Inferior parietal cortex (tissue), 1 donor: Measurements from ENCODE around the gene LMF2.

ENCODE experiments used
- DNase-seq: peaks from one replicate; pipeline ENCODE4 v3.0.0-alpha.2; 2016; ENCODE audit errors: extremely low spot score

Gene LMF2

DNA sequence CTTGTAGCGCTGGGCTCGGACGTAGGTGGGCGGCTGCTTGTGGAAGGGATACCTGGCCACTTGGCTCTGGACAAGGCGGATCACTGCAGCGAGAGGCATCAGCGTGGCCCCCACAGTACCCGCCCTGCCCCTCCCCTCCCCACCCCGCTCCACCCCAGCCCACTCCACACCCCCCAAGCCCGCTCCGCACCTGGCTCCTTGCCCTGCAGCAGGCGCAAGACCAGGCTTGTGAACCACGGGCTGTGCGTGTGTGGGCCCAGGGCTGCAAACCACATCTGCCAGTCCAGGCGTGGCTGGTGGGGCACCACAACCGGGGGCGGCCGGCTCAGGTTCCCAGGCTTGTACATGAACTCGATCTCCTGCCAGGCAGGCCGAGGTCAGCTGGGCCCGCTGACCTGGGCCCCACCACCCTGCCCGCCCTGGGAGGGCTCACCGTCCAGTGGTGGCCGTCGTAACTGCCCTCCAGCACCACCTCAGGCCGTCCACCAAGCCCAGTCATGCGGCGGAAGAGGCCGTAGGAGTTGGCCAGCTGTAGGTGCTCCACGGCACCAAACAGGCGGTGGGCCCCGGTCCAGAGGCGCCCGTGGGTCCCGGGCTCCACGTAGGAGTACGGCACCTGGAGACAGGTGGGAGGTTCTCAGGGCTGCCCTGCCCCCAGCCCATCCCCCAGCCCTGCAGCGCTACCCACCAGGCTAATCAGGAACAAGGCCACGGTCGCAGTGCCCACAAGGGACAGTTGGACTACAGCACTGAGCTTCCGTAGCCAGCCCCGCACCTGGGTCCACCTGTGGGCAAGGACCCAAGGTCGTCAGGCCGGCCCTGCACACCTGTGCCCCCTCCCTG is 2.9 kb downstream of the LMF2 start:
- DNase-seq: no peak

DNA sequence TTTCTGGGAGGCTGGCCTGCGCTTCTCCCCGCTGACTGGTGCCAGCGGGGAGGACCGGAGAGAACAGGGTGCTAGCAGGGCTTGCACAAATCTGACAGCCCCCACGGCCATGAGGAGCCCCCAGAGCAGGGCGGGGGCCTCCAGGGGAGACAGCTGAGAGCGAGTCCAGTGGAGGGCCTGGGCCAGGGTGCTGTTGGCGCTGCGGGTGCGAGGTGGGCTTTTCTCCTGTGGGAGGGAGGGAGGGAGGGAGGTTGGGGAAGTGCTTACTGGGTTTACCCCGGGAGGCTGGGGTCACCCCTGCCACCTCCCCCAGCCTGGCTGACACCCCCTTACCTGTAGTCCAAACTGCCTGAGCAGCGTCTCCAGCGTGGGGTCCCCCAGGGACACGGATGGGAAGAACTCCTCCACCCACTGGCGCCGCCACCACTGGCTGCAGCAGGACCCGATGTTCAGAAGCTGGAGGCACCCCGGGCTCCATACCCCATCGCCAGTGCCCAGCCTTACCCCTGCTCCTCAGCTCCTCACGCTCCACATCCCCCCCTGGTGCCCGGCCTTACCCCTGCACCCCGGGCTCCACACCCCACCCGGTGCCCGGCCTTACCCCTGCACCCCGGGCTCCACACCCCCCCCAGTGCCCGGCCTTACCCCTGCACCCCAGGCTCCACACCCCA is 3.9 kb downstream of the LMF2 start:
- DNase-seq: no peak

DNA sequence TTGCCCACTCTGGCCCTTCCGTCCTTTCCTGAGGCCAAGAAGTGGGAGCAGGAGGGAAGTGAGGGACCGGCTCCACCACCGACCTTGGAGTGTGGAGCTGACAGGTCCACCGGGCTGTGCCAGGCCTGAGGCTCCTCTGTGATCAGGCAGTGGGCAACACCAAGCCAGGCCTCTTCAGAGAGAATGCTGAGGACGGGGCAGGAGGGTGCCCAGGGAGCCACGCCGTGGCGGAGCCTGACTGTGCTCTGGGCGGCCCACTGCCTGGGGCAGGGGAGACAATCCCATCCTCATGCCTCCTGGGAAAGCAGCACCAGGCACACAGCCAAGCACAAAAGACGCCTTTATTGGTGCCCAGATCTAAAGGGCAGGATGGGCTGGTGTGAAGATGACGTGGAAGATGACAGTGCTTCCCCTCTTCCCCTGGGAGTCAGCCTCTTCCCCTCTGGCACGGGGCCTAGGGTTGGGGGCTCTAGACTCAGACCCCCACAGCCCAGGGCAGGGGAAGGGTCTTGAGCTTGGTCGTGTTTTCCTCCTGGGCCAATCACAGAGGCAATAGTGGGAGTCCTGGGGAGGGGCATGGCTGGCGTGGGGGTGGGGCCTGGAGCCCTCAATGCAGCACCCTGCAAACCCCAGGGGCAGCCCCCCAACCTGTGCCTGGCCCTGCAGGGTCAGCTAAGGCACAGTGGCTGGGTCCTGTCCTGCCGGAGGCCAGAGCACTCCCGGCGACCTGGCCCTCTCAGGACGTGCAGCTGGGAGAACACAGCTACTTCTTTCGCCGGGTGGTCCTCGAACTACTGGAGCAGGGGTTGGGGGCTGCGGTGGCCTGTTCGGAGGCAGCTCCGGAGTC is 4.7 kb downstream of the LMF2 start:
- DNase-seq: no peak

DNA sequence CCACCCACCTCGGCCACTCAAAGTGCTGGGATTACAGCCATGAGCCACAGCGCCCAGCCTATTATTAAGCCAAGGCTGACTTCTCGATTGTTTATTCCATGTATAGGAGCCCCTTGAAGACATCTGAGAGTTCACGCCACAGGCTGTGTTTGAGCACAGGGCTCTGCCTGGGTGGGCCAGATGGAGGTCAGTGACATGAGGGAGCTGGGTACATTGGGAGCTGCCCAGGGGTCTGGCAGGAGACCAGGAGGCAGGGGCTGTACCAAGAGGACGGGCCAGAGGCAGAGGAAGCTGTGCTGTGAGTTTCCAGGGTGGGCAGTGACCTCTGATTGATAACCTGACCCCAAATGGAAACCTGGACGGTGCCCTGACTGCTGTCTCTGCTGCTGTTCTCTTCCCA is 5.4 kb downstream of the LMF2 start:
- DNase-seq: no peak

DNA sequence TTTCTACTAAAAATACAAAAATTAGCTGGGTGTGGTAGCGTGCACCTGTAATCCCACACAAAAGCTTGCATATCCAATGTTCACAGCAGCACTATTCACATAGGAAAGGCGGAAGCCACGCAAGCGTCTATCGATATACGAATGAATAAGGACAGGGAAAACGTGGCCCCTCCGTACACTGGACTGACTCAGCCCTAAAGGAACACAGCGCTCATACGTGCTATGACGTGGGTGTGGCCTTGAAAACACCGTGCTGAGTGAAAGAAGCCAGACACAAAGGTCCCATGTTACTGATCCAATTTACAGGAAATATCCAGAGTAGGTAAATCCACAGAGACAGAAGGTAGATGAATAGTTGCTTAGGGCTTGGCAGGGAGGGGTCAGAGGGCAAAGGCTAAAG is 7.0 kb downstream of the LMF2 start:
- no peak for DNase-seq

DNA sequence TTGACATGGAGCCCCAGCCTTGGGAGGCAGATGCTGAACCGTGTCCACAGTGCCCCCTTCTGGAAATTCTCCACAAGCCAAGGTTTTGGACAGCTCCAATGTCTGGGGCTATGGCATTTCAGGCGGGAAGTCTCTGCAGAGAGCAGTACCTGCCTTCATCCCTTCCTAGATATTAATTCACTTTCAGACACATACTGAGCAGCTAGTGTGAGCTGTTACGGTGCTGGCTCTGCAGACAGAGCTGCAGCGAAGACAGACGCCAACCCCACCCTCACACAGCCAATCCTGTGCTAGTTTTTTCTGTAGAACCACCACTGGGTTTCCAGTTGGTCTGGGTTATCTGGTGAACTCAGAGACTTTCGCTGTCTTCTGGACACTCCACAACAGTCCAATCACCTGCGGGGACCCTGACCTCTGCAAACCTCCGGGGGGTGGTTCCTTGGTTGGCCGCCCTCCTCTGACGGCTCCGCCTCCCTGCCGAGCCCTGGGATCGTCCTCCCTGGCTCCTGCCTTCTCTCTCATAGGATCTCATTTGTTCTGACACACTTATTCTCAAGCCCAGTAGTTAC is 9.1 kb downstream of the LMF2 start:
- DNase-seq: peak; percentile 76

DNA sequence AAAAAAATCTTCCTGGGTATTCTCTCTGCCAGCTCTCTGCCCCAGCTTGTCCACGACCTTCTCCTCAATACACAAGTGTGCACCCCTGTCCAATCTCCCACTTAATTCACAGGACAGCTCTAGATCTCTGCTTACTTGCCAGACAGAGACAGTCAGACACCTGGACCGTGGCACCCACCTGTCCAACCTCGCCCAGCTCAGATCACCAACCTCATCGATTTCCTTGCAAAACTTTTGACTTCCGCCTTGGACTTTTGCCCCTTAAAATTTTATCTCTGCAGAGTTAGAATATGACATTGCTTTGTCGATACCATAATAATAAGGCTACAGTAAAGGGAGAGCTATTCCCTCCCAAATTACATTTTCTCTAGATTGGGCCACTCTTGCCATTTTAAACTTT is 10.4 kb downstream of the LMF2 start:
- DNase-seq: no peak

DNA sequence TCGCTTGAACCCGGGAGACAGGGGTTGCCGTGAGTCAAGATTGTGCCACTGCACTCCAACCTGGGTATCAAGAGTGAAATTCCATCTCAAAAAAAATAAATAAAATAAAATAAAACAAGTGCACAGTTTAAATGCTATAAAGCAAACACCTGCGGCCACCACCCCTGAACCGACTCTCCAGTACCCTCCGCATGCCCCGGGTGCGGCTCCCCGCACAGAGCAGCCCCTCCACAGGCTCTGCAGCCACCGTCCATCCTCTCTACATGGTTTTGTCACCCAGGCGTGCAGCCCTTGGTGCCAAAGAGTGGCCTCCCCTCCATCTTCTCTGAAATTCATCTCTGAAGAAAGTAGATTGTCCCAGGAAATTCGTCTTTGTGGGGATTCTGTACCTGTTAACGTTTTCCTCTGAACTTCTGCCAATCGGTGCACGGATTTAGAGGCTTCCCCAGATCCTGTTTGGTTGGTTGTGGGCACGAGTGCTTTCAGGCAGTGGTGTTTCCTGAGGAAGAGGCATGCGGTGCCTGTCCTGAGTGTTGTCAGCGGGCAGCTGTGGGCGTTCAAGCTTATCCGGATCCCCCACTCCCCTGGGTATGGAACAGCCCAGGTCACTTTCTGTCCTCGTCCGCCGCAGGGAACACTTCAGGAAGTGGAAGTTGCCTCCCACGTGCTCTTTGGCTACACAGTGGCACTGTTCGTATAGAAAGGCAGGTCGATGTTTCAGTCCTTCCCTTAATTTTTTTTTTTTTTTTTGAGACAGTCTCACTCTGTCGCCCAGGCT is 16.8 kb downstream of the LMF2 start:
- no peak for DNase-seq

DNA sequence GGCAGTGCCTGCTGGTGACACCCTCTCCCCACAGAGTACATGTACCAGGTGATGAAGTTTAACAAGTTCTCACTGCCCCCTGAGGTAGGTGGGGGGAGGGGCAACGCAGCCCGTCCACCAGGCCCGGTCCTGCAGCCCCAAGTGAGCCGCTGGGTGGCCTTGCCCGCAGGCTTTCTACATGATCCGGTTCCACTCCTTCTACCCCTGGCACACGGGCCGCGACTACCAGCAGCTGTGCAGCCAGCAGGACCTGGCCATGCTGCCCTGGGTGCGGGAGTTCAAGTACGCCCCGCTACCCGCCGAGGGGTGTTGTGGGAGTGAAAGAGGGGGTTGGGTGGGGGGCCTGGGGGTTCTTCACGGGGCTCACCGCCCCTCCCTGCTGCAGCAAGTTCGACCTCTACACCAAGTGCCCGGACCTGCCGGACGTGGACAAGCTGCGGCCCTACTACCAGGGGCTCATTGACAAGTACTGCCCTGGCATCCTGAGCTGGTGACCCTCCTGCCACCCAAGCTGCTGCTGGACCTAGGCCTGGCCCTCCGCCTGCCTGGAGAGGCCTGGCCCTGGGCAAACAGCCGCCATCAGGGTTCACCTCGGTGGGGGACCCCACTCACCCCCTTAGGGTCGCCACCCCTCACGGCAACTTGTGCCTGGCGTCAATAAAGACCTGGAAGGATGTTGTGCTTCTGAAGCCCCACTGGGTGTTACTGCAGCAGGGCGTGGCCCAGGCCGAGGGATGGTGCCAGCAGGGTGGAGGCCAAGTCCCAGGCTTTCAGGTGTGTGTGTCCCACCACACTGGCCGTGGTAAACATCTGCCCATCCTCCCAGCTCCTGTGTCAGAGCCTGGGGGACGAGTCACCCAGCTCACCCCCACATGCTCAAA is 17.9 kb downstream of the LMF2 start:
- DNase-seq: no peak

DNA sequence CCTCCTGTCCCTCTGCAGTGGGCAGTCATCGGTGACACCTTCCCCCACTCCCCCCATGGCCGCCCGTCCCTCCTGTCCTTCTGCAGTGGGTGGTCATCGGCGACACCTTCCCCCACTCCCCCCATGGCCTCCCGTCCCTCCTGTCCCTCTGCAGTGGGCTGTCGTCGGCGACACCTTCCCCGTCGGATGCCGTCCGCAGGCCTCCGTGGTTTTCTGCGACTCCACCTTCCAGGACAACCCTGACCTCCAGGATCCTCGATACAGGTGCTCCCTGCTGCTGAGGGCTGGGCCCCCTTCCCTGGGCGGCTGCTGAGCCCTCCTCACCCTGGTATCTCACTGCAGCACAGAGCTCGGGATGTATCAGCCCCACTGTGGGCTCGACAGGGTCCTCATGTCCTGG is 18.6 kb downstream of the LMF2 start:
- DNase-seq: no peak

DNA sequence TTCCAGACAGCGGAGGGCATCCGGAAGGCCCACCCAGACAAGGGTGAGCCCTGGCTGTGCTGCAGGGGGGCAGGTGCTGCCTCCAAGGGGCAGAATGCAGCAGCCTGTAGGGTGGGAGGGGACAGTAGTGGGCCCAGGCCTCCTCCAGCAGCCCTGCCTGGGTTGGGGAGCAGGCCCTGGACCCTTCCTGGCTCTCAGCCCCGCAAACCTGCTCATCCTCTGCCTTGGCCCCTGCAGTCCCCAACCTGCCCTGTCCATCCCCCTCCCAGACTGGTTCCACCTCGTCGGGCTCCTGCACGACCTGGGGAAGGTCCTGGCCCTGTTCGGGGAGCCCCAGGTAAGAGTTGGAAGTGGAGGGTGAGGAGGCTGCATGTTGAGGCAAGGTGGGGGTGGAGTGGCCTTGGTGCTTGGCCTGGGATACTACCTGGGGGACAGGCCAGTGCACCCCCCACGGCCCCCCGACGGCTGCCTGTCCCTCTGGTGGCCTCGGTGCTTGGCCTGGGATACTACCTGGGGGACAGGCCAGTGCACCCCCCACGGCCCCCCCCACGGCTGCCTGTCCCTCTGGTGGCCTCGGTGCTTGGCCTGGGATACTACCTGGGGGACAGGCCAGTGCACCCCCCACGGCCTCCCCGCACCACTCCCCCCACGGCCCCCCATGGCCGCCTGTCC is 19.4 kb downstream of the LMF2 start:
- no peak for DNase-seq

DNA sequence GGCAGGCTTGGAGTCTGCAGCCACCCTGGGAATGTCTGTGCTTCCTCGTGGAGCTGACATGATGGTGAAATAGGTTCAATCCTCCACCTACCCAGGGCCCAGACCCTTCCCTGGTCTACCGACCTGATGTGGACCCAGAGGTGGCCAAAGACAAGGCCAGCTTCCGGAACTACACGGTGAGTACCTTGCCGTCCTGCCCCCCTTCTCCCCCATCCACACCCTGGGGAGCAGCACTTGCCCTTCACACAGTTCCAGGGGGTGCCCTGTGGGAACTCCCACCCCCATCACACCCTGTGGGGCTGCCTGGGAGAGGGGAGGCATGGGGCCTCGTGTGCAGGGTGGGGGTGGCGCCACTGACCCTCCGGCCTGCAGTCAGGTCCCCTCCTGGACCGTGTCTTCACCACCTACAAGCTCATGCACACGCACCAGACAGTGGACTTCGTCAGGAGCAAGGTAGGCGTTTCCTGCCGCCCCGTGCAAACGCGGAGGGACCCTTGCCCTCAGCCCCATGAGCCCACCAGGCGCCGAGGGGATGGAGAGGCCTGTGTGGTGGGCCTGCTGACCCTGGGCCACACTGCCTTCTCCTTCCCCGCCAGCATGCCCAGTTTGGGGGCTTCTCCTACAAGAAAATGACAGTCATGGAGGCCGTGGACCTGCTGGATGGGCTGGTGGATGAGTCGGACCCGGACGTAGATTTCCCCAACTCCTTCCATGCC is 20.1 kb downstream of the LMF2 start:
- no peak for DNase-seq

DNA sequence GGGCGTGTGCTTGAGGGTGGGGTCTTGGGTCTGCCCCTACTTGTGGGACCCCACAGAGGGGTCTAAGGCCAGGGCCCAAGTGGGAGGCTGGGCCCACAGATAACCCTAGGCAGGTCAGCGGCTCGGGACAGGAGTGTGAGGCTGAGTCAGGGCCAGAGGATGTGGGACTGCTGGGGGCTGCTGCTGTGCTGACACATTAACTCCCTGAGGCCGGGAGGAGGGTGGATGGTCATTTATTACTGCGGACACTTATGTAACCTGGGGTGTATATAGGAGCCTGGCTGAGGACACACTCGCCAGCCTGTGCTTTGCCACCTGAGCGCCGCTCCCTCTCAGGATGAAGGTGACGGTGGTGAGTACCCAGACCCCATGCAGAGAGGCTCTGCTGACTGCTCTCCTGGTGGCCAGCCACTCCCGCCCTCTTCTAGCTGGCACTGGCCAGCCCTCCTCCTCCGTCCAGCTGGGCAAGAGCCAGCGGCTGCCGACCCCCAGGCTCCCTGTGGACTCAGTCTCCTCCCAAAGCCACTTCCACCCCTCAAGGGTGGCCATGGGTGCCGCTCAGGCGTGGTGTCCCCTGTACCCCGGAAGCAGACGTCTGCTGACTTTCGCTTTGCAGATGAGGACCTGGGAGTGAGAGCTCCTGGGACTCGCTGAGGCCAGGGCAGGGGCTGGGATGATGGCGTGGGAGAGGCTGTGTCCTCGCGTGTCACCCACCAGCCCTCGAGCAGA is 20.8 kb downstream of the LMF2 start, which contains the start of gene MIOX:
MIOX (plus strand) TSS at position 299 of the 729 bp plus-strand sequence; CDS start at position 338, 39 bp downstream.
- no peak for DNase-seq

DNA sequence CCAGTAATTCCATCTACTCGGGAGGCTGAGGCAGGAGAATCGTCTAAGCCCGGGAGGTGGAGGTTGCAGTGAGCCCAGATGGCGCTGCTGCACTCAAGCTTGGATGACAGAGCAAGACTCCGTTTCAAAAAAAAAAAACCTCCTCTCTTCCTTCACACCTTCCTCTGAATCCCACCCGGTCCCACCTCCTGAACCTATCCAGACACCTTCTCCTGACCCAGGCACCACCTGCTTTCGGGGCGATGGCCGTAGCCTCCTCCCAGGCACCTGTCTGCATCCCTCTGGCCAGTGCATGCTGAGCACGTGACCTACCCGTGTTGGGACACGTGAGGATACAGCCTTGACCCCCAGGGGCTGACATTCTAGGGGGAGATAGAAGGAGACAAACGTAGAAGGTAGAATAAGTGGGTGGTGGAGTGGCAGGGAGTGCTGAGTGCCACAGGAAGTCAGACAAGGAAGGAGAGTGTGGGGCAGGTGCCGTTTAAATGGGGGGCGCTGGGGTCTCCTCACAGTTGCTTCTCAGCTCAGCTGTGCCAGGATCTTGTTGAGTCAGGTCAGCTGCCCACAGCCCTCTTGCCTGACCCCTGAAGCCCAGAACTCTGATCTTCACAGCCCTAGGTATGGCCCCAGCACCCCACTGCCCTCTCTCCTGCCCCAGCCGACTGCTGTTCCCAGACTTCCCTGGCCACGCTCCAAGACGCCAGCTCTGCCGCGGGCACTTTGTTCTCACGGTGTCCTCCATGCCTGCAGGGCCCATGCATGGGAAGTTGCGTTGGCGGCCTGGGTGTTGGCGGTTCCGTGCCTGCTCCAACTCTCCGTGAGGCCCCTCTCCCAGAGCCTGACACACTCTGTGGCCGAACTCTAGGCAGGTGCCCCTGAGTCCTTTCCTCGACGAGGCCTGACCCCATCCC is 22.0 kb downstream of the LMF2 start:
- no peak for DNase-seq

DNA sequence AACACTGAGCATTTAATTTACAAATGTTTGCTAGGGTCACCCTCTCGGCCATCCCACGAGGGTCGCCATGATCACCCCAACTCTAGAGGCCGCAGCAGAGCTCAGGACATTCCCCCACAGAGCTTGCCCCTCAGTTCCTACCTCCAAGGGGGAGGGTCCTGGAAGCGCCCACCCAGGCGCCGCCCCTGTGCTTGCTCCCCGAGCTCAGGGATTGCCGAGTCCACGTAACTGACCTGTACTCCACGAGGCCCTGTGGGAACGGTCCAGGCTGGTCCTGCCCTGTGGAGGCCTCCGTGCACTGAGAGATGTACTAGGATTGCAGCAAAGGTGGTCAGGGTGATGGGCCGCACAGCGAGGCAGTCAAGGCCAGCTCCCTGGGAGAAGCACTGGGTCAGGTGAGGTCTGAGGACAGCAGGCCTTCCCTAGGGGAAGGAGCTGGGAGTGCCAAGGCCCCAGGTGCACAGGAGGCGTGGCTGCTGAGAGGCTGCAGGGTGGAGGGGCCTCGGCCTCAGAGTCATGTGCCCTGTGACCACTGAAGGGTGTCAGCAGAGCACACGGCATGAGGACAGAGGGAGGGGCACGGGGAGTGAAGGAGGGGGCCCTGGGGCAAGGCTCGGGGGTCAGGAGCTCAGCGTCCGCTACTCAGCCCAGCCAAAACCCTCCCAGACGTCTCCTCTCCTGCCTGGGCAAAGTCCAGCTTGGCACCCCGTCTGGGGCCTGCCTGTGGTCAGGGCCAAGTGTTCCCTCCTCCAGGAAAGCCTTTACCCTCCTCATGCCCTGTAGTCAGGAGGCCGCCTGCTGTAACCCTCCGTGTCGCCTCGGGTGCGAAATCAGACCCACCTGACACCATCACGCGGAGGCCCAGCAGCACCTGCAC is 23.3 kb downstream of the LMF2 start:
- no peak for DNase-seq

DNA sequence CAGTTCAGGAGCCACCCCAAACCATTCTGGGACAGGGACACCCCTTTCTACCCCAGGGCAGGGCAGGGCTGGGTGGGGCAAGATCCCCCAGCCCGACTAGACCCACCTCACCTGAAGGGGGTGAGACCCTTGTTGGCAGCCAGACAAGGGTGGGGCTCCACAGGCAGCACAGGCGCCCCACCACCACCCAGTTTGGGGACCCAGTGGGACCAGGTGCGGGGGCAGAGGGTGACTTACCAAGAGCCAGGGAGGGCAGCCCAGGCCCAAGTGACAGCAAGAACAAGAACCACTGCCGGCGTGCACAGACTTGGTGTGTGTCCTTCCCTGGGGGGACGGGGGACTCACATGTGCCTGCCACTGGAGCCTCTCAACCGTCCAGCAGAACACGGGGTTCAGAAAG is 23.9 kb downstream of the LMF2 start:
- no peak for DNase-seq
